Activated naive CD4-positive, alpha-beta T cell treated with anti-CD3 and anti-CD28 coated beads, Interleukin-2, amount 50 U/mL, for 72 hours (primary cell): ENCODE measurements around the gene KCTD14. TPM values are rescaled to one million over a fixed set of nuclear protein-coding genes. Genes with fewer than 3 reads are reported as not detected.
A peak's percentile ranks its signal among the peaks of the same experiment; 100 is the strongest.
"Not testable (repeated sequence)": the region's sequence is repeated elsewhere in the genome, so short reads cannot be mapped to it uniquely, and the experiment has no call there.

ENCODE experiments used
- ATAC-seq, 2 donors: fragments of 150-1000 bp; cut with Tn5 transposase; 2 replicates each; pipeline ENCODE4 v1.10.0; 2021; ENCODE audit warnings: mild to moderate bottlenecking in 2 of 2, moderate library complexity in 2 of 2
- DNase-seq, 2 donors: peaks; one replicate each; pipeline ENCODE4 v3.0.0; 2021 to 2022; ENCODE audit warnings: low spot score in 2 of 2
- H3K27ac Mint-ChIP-seq, 2 donors: one replicate each; pipeline ENCODE4 v1.8.0; 2022; ENCODE audit warnings: mild to moderate bottlenecking in 2 of 2, mixed read lengths in 2 of 2
- H3K36me3 Mint-ChIP-seq, 2 donors: one replicate each; pipeline ENCODE4 v1.8.0; 2022; ENCODE audit warnings: mixed read lengths in 2 of 2
- H3K9me3 Mint-ChIP-seq, 2 donors: one replicate each; pipeline ENCODE4 v1.8.0; 2022; ENCODE audit warnings: mixed read lengths in 2 of 2
- total RNA-seq, 2 donors: library from RNA; stranded (reverse); gene quantifications; one replicate each; pipeline ENCODE4 v1.2.3, GENCODE V29; 2022

Gene KCTD14
- under 1 TPM; 0.19 to 0.23 TPM for total RNA-seq

GRCh38 chr11:78022397-78023396 is at the start of gene KCTD14:
Gene KCTD14 (minus strand): TSS chr11:78023276. CDS start chr11:78023249, 27 bp downstream.
- Mint-ChIP-seq H3K9me3 (no peaks in the 10 kb centered on the region), H3K36me3 (no peaks in the 10 kb centered on the region), H3K27ac (no peak within 1 kb of the TSS)
- ATAC-seq (no peak), DNase-seq (no peak)

GRCh38 chr11:78072455-78072854 is 49.4 kb upstream of the KCTD14 start:
- Mint-ChIP-seq H3K9me3 (peaks cover 0 to 4% of the 10 kb centered on the region in 2 donors), H3K27ac (no peak overlapping the region), H3K36me3 (peaks cover 7 to 23% of the 10 kb centered on the region in 2 donors)
- ATAC-seq (no peak), DNase-seq (no peak)

- ATAC-seq: no peak
- H3K36me3 Mint-ChIP-seq: peaks cover 9 to 27% of the 10 kb centered on the region in 2 donors
These were observed 48.6 kb upstream of the KCTD14 start for GRCh38 chr11:78071717-78072116.

GRCh38 chr11:78070621-78071020 is 47.5 kb upstream of the KCTD14 start:
- DNase-seq: no peak
- Mint-ChIP-seq H3K36me3 (peaks cover 9 to 27% of the 10 kb centered on the region in 2 donors), H3K27ac (no peak overlapping the region), H3K9me3 (peaks cover 0 to 7% of the 10 kb centered on the region in 2 donors)
- ATAC-seq: no peak

More at GRCh38 chr11:78071717-78072116, 48.6 kb upstream of the KCTD14 start:
- Mint-ChIP-seq H3K27ac (no peak overlapping the region), H3K9me3 (peaks cover 0 to 7% of the 10 kb centered on the region in 2 donors)
- DNase-seq: no peak

- peaks cover 9 to 21% of the 10 kb centered on the region in 2 donors for H3K36me3 Mint-ChIP-seq
- ATAC-seq (no peak), DNase-seq (no peak)
- peaks cover 0 to 7% of the 10 kb centered on the region in 2 donors for H3K9me3 Mint-ChIP-seq
- no peak overlapping the region for H3K27ac Mint-ChIP-seq
These were observed 46.4 kb upstream of the KCTD14 start for GRCh38 chr11:78069465-78069864.

GRCh38 chr11:78067704-78068103 is 44.6 kb upstream of the KCTD14 start:
- DNase-seq (no peak), ATAC-seq (no peak)
- peaks cover 9 to 21% of the 10 kb centered on the region in 2 donors for H3K36me3 Mint-ChIP-seq
- peaks cover 0 to 7% of the 10 kb centered on the region in 2 donors for H3K9me3 Mint-ChIP-seq
- H3K27ac Mint-ChIP-seq: peak overlapping the region in 1 of 2 donors; percentile 69

GRCh38 chr11:78066471-78066870 is 43.4 kb upstream of the KCTD14 start:
- no peak for ATAC-seq
- DNase-seq: no peak
- Mint-ChIP-seq H3K36me3 (peaks cover 9 to 21% of the 10 kb centered on the region in 2 donors), H3K9me3 (peaks cover 0 to 7% of the 10 kb centered on the region in 2 donors), H3K27ac (no peak overlapping the region)

- ATAC-seq (no peak), DNase-seq (no peak)
These were observed 42.1 kb upstream of the KCTD14 start for GRCh38 chr11:78065203-78065602.

GRCh38 chr11:78063440-78064181 is 40.5 kb upstream of the KCTD14 start, which contains the start of gene THRSP:
Gene THRSP (plus strand): TSS chr11:78063861. CDS start chr11:78063882, 21 bp downstream.
- H3K36me3 Mint-ChIP-seq: peaks cover 9 to 13% of the 10 kb centered on the region in 2 donors
- H3K9me3 Mint-ChIP-seq: peaks cover 0 to 7% of the 10 kb centered on the region in 2 donors
- ATAC-seq (no peak), DNase-seq (no peak)
- peak within 1 kb of the TSS; percentile 41 to 47 for H3K27ac Mint-ChIP-seq

More at GRCh38 chr11:78065203-78065602, 42.1 kb upstream of the KCTD14 start:
- peaks cover 0 to 7% of the 10 kb centered on the region in 2 donors for H3K9me3 Mint-ChIP-seq
- peaks cover 9 to 21% of the 10 kb centered on the region in 2 donors for H3K36me3 Mint-ChIP-seq
- no peak overlapping the region for H3K27ac Mint-ChIP-seq

GRCh38 chr11:78062671-78063070 is 39.6 kb upstream of the KCTD14 start:
- Mint-ChIP-seq H3K27ac (no peak overlapping the region), H3K9me3 (peaks cover 0 to 4% of the 10 kb centered on the region in 2 donors), H3K36me3 (peaks cover 4 to 6% of the 10 kb centered on the region in 2 donors)
- DNase-seq: no peak
- ATAC-seq: no peak

- ATAC-seq: no peak
- Mint-ChIP-seq H3K9me3 (no peaks in the 10 kb centered on the region), H3K36me3 (no peaks in the 10 kb centered on the region), H3K27ac (peak overlapping the region in 1 of 2 donors; percentile 60)
- DNase-seq: no peak
These were observed 38.8 kb upstream of the KCTD14 start for GRCh38 chr11:78061921-78062311.

- ATAC-seq (no peak), DNase-seq (no peak)
- Mint-ChIP-seq H3K9me3 (no peaks in the 10 kb centered on the region), H3K27ac (no peak overlapping the region), H3K36me3 (no peaks in the 10 kb centered on the region)
These were observed 38.2 kb upstream of the KCTD14 start for GRCh38 chr11:78061088-78061920.

GRCh38 chr11:78060533-78060932 is 37.5 kb upstream of the KCTD14 start:
- no peaks in the 10 kb centered on the region for H3K9me3 Mint-ChIP-seq
- H3K27ac Mint-ChIP-seq: no peak overlapping the region
- no peaks in the 10 kb centered on the region for H3K36me3 Mint-ChIP-seq
- ATAC-seq (no peak), DNase-seq (no peak)

- not testable (repeated sequence) for DNase-seq, H3K27ac Mint-ChIP-seq, H3K36me3 Mint-ChIP-seq, ATAC-seq, H3K9me3 Mint-ChIP-seq
These were observed 36.8 kb upstream of the KCTD14 start for GRCh38 chr11:78059749-78060328.

- H3K27ac Mint-ChIP-seq: no peak overlapping the region
- ATAC-seq (no peak), DNase-seq (no peak)
- H3K36me3 Mint-ChIP-seq: no peaks in the 10 kb centered on the region
- no peaks in the 10 kb centered on the region for H3K9me3 Mint-ChIP-seq
These were observed 34.5 kb upstream of the KCTD14 start for GRCh38 chr11:78057462-78058055.
